Left lobe of liver (tissue), 2 donors: ENCODE data around the gene ITCH. TPM values are rescaled to one million over a fixed set of nuclear protein-coding genes. Genes with fewer than 3 reads are reported as not detected.
A peak's percentile ranks its signal among the peaks of the same experiment; 100 is the strongest.
"Not testable (repeated sequence)": the region's sequence is repeated elsewhere in the genome, so short reads cannot be mapped to it uniquely, and the experiment has no call there.

Experiments used
- ATAC-seq: fragments of 200-7000 bp; cut with Tn5 transposase; one replicate; pipeline ENCODE4 v1.9.1; 2020; ENCODE audit warnings: mild to moderate bottlenecking, moderate library complexity
- DNase-seq: peaks from one replicate; pipeline ENCODE4 v3.0.0-alpha.2; 2020; ENCODE audit warnings: low spot score
- total RNA-seq: library from RNA; stranded (reverse); gene quantifications from one replicate; pipeline ENCODE4 v1.2.1, GENCODE V29; 2021
- donor health status: DM: no; HTN: no; CAD: no; lungs with moderate emphysema.
- donor health status: DM: no; HTN: yes; CAD: no.

Gene ITCH
- total RNA-seq, 1 donor from 2014 or later = 45.6 TPM

DNA sequence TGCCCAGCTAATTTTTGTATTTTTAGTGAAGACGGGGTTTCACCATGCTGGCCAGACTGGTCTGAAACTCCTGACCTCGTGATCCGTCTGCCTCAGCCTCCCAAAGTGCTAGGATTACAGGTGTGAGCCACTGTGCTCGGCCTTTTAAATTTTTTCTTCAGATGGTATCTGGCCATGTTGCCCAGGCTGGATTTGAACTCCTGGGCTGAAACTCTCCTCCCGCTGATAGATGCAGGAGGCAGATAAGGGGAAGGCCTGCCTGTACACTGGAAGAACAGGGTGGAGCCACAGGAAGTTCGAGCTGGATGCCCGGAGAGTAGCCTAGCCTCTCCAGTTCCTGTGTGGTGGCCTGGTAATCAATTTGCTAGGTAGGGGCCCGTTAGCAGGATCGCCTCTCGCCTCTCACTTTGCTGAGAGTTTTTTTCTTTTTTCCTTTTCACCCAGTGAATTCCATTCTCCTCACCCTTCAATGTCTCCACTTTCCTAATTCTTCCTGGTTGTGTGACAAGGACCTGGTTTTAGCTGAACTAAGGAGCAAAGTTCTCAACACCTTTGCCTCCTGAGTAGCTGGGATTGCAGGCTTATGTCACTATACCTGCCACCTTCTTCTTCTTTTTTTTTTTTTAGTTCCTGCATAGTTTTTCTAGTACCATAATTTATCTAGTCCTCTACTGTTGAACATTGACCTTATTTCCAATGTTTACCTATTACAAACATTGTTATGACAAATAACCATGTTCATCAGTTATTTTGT is 19.4 kb upstream of the ITCH start:
- no peak for DNase-seq
- ATAC-seq = peak; percentile 66

DNA sequence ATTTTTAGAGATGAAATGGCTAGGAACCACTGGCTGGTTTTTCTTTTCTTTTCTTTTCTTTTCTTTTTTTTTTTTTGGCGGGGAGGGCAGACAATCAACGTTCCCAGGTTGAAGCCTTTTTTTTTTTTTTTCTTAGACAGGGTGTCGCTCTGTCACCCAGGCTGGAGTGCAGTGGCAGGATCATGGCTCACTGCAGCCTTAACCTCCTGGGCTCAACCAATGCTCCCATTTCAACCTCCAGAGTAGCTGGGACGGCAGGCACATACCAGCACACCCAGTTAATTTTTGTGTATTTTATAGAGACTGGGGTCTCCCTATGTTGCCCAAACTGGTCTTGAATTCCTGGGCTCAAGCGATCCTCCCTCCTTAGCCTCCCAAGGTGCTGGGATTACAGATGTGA is 18.8 kb upstream of the ITCH start:
- ATAC-seq (peak; percentile 63), DNase-seq (no peak)

DNA sequence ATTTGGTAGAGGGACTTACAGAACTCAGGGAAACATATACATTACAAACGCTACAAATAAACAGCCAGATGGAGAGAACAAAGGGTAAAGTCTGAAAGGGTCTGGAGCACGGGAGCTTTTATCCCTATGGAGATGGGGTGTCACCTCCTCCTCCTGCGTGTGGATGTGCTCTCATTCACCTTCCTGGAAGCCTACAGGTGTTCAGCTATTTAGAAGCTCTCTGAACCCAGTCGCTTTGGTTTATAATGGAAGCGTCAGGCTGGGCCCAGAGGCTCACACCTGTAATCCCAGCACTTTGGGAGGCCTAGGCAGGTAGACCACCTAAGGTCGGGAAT is 17.7 kb upstream of the ITCH start:
- DNase-seq (no peak), ATAC-seq (no peak)

GRCh38 chr20:34345839-34346532 is 17.1 kb upstream of the ITCH start:
- not testable (repeated sequence) for ATAC-seq, DNase-seq

DNA sequence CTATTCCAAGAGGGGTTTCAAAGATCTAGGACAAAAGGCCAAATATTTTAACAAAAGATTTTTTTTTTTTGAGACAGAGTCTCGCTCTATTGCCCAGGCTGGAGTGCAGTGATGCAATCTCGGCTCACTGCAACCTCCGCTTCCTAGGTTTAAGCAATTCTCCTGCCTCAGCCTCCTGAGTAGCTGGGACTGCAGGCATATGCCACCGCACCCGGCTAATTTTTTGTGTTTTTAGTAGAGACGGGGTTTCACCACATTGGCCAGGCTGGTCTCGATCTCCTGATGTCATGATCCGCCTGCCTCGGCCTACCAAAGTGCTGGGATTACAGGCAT is 16.6 kb upstream of the ITCH start:
- DNase-seq, ATAC-seq: not testable (repeated sequence)

DNA sequence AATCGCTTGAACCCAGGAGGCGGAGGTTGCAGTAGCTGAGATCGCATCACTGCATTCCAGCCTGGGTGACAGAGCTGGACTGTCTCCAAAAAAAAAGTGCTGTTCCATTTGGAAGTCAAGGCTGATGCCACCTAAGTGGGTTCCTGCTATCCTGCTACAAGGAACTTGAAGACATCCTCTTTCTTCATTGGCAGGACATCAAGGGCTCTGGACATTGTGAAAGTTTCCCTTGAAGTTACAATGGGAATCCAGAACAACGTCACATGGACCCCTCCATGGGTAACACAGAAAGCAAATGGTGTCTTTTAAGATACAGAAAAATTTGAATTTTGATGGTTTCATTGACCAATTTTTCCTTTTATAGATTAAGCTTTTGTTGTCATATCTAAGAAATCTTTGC is 15.5 kb upstream of the ITCH start:
- DNase-seq = no peak
- no peak for ATAC-seq

- ATAC-seq = no peak
Observed at GRCh38 chr20:34350095-34350494, 13.0 kb upstream of the ITCH start.

DNA sequence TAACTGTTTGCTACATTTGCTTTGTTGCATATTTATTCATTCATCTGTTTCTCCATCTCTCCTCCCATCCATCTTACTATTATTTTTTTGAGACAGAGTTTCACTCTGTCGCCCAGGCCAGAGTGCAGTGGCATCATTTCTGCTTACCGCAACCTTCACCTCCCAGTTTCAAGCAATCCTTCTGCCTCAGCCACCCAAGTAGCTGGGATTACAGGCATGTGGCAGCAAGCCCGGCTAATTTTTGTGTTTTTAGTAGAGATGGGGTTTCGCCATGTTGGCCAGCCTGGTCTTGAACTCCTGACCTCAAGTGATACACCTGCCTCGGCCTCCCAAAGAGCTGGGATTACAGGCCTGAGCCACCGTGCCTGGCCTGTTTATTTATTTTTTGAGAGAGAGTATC is 9.6 kb upstream of the ITCH start:
- DNase-seq = not testable (repeated sequence)

More at GRCh38 chr20:34350095-34350494, 13.0 kb upstream of the ITCH start:
- DNase-seq = no peak

DNA sequence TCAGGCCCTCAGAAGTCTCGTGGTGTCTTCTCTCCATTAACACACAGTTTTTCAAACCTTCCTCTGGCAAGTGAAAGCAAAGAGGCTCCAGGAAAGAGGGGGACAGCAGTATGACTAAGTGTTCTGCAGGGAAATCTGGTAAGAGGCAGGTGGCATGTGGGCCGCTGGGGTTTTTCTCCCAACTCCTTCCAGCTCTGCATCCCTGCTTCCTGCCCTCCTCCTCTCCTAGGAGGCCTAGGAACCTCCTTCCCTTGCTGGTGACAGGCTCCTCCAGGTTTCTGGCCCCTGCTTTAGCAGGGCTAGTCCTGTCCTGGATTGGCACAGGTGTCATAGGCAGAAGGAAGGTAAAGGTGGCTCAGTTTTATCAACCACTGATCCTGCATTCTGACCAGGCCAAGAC is 7.6 kb upstream of the ITCH start:
- ATAC-seq = no peak
- no peak for DNase-seq

More for the DNA sequence above, 9.6 kb upstream of the ITCH start:
- ATAC-seq = not testable (repeated sequence)

DNA sequence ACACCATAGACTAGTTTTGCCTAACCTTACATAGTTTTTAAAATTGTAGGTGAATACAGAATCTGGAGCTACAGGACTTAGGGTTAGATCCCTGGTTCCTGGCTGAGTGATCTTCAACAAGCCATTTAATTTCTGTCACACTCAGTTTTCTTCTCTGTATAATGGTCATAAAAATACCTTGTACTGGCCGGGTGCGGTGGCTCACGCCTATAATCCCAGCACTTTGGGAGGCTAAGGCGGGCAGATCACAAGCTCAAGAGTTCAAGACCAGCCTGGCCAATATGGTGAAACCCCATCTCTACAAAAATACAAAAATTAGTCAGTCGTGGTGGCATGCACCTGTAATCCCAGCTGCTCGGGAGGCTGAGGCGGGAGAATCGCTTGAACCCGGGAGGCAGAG is 3.3 kb upstream of the ITCH start:
- not testable (repeated sequence) for ATAC-seq, DNase-seq

DNA sequence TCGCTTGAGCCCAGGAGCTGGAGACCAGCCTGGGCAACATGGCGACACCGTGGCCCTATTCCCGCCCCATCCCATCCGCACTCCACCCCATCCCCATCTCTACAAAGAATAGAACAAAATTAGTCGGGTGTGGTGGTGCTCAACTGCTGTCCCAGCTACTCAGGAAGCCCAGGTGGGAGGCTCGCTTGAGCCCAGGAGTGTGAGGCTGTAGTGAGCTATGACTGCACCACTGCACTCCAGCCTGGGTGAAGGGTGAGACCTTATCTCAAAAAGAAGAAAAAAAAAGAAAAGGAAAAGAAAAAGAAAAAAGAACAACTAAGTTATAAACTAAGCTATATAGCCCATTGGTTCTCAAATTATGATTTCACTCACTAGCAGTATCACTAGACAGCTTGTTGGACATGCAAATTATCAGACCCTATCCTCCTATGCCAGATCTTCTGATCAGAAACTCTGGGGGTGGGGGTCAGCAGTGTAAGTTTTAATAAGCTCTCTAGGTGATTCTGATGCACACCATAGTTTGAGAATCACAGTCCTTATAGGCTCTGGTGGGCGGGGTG is 491 bp upstream of the ITCH start:
- no peak for DNase-seq
- ATAC-seq = no peak

DNA sequence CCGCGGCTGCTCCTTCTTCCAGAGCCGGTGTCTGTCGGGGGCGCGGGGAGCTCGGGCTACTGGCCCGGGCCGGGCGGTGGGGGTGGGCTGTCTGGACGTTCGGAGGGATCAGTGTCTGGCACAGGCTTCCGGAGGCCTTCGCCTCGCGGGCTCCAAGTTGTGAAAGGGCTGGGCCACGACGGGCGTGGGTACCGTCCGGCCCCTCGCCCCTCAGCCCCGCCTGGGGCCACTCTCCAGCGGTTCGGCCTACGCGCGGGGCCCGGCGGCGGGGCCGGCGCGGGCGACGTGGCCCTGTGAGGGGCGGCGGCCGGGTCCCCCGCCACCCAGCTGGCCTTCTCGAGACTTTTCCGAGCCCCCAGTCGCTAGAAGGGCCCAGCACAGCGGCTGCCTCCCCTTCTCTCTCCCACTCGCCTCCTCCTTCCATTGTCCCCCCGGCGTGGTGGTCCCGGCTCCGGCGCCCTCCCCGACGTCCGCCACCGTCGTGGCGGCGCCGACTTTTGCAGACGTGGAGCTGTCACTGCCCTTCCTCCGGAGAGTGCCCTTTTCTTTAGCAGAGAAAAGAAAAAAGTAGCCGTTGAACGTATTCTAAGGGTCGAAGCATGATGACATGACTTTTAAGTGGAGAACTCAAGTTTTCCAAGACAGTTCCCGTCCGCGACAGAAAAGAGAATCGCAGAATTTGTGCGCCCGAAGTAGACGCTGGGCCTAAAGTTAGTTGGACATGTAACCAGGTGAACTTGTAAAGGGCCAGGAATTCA is 571 bp downstream of the ITCH start:
- ATAC-seq (peak; percentile 70), DNase-seq (no peak)

DNA sequence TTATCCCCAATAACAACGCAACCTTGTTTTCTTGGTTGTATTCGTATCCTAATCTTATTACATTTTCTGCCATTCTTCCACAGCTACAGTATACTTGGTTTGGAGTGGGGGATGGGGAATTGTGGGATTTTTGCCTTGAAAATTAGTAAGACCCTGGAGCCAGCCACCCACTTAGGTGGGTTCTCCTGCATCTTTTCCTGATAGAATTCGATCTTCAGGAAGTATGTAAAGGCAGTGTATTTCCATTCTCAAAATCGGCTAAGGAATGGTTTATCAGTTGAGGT is 1.1 kb downstream of the ITCH start:
- DNase-seq = no peak

GRCh38 chr20:34365765-34366213 is 2.7 kb downstream of the ITCH start:
- ATAC-seq (no peak), DNase-seq (no peak)

More for the DNA sequence above, 1.1 kb downstream of the ITCH start:
- no peak for ATAC-seq

- ATAC-seq (peak; percentile 23), DNase-seq (no peak)
Observed at GRCh38 chr20:34367155-34367554, 4.1 kb downstream of the ITCH start.

DNA sequence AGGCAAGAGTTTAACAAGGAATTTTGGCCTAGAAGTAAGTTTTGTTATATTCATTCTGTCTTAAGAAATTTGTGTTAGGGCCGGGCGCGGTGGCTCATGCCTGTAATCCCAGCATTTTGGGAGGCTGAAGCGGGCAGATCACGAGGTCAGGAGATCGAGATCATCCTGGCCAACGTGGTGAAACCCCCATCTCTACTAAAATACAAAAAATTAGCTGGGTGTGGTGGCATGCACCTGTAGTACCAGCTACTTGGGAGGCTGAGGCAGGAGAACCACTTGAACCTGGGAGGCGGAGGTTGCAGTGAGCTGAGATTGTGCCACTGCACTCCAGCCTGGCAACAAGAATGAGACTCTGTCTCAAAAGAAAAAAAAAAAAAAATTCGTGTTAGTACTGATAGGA is 4.8 kb downstream of the ITCH start:
- ATAC-seq = not testable (repeated sequence)
- DNase-seq = peak; percentile 18

DNA sequence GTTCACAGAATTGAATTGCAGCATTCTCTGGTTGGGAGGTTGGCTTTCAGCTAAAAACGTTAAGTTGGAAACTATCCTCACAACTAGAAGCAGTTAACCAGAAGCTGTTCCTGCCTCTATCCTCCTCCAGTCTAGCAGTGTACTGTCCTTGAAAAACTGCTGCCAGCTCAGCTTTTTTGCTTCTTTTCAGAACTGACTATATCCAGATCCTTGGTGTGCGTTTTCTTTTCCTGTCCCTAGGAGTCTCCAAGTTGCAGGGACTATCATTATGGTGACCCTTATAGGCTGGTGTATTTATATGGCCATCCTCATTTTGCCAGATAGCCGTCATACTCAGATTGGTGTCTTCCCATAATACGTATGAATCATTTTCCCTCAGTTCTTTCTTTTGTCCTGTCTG is 5.5 kb downstream of the ITCH start:
- no peak for DNase-seq

DNA sequence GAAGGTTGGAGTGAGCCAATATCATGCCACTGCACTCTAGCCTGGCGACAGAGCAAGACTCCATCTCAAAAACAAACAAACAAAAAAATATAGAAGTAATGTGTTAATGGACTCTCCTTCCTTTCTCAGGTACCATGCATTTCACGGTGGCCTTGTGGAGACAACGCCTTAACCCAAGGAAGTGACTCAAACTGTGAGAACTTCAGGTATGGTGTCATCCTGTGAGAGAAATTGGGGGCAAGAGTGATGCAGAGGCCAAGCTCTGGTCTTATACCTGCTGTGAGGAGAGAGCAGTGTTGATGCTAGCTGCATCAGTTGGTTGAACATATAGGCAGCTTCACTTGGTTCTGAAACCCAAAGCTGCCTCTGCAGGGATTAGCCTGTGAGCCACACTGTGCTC is 6.2 kb downstream of the ITCH start:
- DNase-seq (peak; percentile 23), ATAC-seq (no peak)

More for the DNA sequence above, 5.5 kb downstream of the ITCH start:
- no peak for ATAC-seq

- DNase-seq = no peak
- no peak for ATAC-seq
Observed at GRCh38 chr20:34370062-34370461, 7.0 kb downstream of the ITCH start.

DNA sequence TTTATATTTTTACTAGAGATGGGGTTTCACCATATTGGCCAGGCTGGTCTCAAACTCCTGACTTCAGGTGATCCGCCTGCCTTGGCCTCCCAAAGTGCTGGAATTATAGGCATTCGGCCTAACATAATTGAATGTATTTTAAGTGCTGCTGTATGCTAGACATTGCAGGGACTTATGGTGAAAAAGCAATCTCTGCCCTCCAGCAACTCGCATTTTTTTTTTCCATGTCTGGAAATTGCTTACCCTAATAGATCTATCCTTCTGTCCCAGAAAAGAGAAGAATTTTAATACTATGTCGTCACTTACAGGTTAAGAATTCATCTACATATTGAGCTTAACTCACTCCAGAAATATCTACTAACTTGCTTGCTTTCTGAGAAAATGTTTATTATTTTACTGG is 10.4 kb downstream of the ITCH start:
- ATAC-seq = no peak
- DNase-seq = no peak

DNA sequence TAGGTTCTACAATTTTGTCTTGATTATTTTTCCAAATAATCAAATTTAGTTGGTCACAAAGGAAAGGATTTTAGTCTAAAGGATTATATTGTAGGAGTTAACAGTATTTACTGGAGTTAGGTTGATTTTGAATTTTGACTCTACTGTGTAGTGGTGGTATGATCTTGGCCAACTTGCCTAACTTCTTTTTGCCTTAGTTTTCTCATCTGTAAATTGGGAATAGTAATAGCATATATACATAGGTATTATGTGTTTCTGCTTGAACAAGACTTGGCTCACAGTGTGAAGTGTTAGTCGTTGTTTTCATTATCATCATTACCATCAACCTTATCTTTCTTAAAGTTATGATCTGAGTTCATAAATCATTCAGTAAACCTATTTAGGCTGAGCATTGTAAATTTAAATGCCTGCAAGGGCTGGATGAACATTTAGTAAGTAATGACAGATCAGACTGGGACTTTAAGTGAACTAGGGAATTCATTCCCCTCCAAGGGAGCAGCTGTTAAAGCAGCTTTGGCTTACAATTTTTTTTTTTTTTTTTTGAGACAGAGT is 11.2 kb downstream of the ITCH start:
- DNase-seq (no peak), ATAC-seq (no peak)
